ENCODE data around the gene DNAJB14. TPM values are rescaled to one million over a fixed set of nuclear protein-coding genes. Genes with fewer than 3 reads are reported as not detected.
A peak's percentile ranks its signal among the peaks of the same experiment; 100 is the strongest.

The DNAJB14 gene
- total RNA-seq, 4 donors from 2014 or later: 41.9 to 58.1 (median 48.5) TPM

DNA sequence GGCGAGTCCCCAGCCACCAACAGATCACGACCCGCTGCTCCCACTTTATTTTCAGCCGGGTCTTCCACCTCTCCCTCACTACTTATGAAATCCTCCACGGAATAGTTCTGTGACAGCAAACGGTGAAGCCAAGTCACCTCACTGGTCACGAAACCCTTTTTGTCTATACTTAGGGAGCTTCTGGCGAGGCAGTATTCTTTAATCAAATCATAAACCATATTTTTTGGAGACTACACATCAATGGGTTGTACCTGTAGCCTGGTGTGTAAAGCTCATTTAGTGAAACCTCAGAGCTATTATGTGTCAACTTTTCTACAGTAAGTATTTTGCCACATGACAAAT, 4.5 kb upstream of the DNAJB14 start:
- H3K36me3 ChIP-seq: no peaks in the 10 kb centered on the region
- TF ChIP-seq EP300 (IDR thresholded peaks at IDR 0.05; ENCODE audit: low read depth) (no peak), POLR2AphosphoS5 (IDR thresholded peaks at IDR 0.05) (no peak), POLR2A (IDR thresholded peaks at IDR 0.05) (no peak)
- TF ChIP-seq, protein P1, sequence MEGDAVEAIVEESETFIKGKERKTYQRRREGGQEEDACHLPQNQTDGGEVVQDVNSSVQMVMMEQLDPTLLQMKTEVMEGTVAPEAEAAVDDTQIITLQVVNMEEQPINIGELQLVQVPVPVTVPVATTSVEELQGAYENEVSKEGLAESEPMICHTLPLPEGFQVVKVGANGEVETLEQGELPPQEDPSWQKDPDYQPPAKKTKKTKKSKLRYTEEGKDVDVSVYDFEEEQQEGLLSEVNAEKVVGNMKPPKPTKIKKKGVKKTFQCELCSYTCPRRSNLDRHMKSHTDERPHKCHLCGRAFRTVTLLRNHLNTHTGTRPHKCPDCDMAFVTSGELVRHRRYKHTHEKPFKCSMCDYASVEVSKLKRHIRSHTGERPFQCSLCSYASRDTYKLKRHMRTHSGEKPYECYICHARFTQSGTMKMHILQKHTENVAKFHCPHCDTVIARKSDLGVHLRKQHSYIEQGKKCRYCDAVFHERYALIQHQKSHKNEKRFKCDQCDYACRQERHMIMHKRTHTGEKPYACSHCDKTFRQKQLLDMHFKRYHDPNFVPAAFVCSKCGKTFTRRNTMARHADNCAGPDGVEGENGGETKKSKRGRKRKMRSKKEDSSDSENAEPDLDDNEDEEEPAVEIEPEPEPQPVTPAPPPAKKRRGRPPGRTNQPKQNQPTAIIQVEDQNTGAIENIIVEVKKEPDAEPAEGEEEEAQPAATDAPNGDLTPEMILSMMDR (IDR thresholded peaks at IDR 0.05): no peak
- WGBS, 2 donors (ENCODE audit: low coverage in 1 of 2): 3 to 4% methylated on average over 8 of the region's 8 CpGs
- no peak for DNase-seq
- intact Hi-C loops (cut with DNase I; ENCODE audit: low total_unique reads): loop anchor here (5.0 kb wide), 1 partner anchor 1874 kb away; no protein-coding TSS in a partner anchor
- H3K4me3 ChIP-seq: peak overlapping the region; percentile 60 to 86 (median 78)
- peak overlapping the region; percentile 94 to 99 (median 97) for H3K27ac ChIP-seq
- in situ Hi-C loops (cut with MboI; ENCODE audit: low pct_ligation_motif_present in 1 of 4, low pct_unique_long_range_greater_than_20kb in 1 of 4, low sequenced_read_pairs in 3 of 4): loop anchor here in 2 of 4 donors (10.0 kb wide), 2 partner anchors 136 to 386 kb away; partner anchors contain the start of genes DAPP1 (in 1 of the 2) and TRMT10A (in 1 of the 2)
- no peaks in the 10 kb centered on the region for H3K27me3 ChIP-seq
- H3K4me1 ChIP-seq: peaks cover 6 to 28% (median 21%) of the 10 kb centered on the region in 4 donors
- no peaks in the 10 kb centered on the region for H3K9me3 ChIP-seq

DNA sequence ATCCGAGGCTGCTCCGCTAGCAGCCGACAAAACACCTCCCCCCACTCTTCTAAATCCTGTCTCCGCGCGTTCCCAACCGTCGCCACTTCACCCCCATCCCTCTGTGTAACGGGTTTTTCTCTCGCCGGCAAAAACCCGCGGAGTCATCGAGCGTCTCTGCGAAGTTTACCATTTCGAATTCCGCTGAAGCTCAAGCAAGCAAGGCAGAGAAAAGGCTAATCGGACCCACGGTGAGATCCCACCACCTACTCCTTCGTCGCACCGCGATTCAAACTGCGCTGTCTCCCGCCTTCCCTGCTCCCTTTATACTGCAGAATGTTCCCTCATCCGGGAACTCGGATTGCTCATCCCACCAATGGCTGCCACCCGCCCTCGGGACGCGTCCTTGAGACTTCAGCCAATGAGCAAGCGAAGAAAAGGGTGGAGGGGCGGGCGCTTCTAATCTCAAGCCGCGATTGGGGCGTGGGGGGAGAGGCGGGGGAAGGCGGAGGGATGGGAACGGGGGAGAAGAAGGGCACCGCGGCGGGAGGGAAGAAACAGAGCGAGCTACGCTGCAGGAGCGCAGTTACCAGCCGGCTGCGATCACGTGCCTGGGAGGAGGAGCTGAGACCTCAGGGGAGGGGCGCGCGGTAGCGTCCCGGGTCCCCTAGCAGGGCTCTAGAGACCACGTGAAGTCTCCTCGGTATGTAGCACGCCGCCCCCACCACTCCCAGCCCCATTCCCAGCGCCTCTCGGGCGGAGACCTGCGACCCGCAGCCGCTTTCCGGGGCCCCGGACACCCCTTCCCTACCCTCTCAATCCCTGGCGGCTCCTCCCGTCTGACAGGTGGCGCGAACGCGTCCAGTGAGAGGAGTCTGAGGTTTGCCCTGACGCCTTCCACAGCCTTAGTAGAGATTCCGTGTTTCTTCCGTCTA, 3.8 kb upstream of the DNAJB14 start, which contains the start of gene H2AZ1:
TSS of gene H2AZ1 (minus strand) at position 277 of the 914 bp plus-strand sequence. CDS start at position 172, 105 bp downstream.
- intact Hi-C loops (cut with DNase I; ENCODE audit: low total_unique reads): loop anchor here (5.0 kb wide), 3 partner anchors 58 to 1873 kb away; partner anchors contain the start of gene LAMTOR3
- 0% methylated on average over 72 of the region's 76 CpGs; no CpG with 5 or more reads in 1 of the 2 donors for WGBS, 2 donors (ENCODE audit: low coverage in 1 of 2)
- in situ Hi-C loops (cut with MboI; ENCODE audit: low pct_ligation_motif_present in 1 of 4, low pct_unique_long_range_greater_than_20kb in 1 of 4, low sequenced_read_pairs in 3 of 4): loop anchor here in 3 of 4 donors (10.0 kb wide), 3 partner anchors 55 to 385 kb away; partner anchors contain the start of genes TRMT10A (in 3 of the 3), DAPP1 (in 2 of the 3) and LAMTOR3 (in 1 of the 3)
- peaks cover 10 to 32% (median 25%) of the 10 kb centered on the region in 4 donors for H3K4me1 ChIP-seq
- H3K27ac ChIP-seq: peak within 1 kb of the TSS; percentile 94 to 99 (median 97)
- no peaks in the 10 kb centered on the region for H3K36me3 ChIP-seq
- H3K4me3 ChIP-seq: peak within 1 kb of the TSS; percentile 70 to 86 (median 80)
- peak; percentile 99 for TF ChIP-seq POLR2A (IDR thresholded peaks at IDR 0.05)
- TF ChIP-seq, protein P1 (IDR thresholded peaks at IDR 0.05): no peak
- peak; percentile 98 to 99 (median 99) for TF ChIP-seq POLR2AphosphoS5 (IDR thresholded peaks at IDR 0.05)
- TF ChIP-seq EP300 (IDR thresholded peaks at IDR 0.05; ENCODE audit: low read depth): no peak
- no peaks in the 10 kb centered on the region for H3K27me3 ChIP-seq
- DNase-seq: peak; percentile 99
- no peaks in the 10 kb centered on the region for H3K9me3 ChIP-seq

- peak overlapping the region; percentile 70 to 86 (median 74) for H3K4me3 ChIP-seq
- H3K4me1 ChIP-seq: peaks cover 17 to 42% (median 35%) of the 10 kb centered on the region in 4 donors
- peak; percentile 63 for TF ChIP-seq POLR2A (IDR thresholded peaks at IDR 0.05)
- TF ChIP-seq, protein P1 (IDR thresholded peaks at IDR 0.05): peak; percentile 80 to 92 (median 88)
- peak; percentile 64 to 70 (median 69) for TF ChIP-seq POLR2AphosphoS5 (IDR thresholded peaks at IDR 0.05)
- TF ChIP-seq EP300 (IDR thresholded peaks at IDR 0.05; ENCODE audit: low read depth): no peak
- no peaks in the 10 kb centered on the region for H3K36me3 ChIP-seq
- in situ Hi-C loops (cut with MboI; ENCODE audit: low pct_ligation_motif_present in 1 of 4, low pct_unique_long_range_greater_than_20kb in 1 of 4, low sequenced_read_pairs in 3 of 4): loop anchor here in 3 of 4 donors (10.0 kb wide), 3 partner anchors 55 to 385 kb away; partner anchors contain the start of genes TRMT10A (in 2 of the 3), DAPP1 (in 1 of the 3) and LAMTOR3 (in 1 of the 3)
- H3K27me3 ChIP-seq: no peaks in the 10 kb centered on the region
- peak; percentile 95 for DNase-seq
- peak overlapping the region; percentile 94 to 99 (median 97) for H3K27ac ChIP-seq
- 0% methylated on average over 11 to 61 of the region's 98 CpGs for WGBS, 2 donors (ENCODE audit: low coverage in 1 of 2)
- H3K9me3 ChIP-seq: no peaks in the 10 kb centered on the region
- intact Hi-C loops (cut with DNase I; ENCODE audit: low total_unique reads): loop anchor here (5.0 kb wide), 2 partner anchors 57 to 382 kb away; partner anchors contain the start of gene LAMTOR3
These were observed 2.9 kb upstream of the DNAJB14 start for GRCh38 chr4:99949034-99949998.
